Thyroid gland (tissue), 4 donors: ENCODE results near the gene RXFP2.

Experiments used
- CTCF ChIP-seq, 6 experiments: fragments of 200-600 bp in 3 of 6; fragments of 450-650 bp in 3 of 6; sonication (generic) in 3 of 6; IDR thresholded peaks; one replicate each; pipeline ENCODE4 v1.5.1; 2016 to 2019; ENCODE audit warnings: antibody characterized with exemption in 6 of 6, mild to moderate bottlenecking in 2 of 6, inconsistent platforms in 1 of 6, moderate library complexity in 1 of 6
- POLR2A ChIP-seq, 2 donors: fragments of 450-650 bp; IDR thresholded peaks; one replicate each; pipeline ENCODE4 v1.6.1; 2017; ENCODE audit warnings: antibody characterized with exemption in 2 of 2, mild to moderate bottlenecking in 2 of 2, moderate library complexity in 1 of 2

- TF ChIP-seq CTCF (IDR thresholded peaks at IDR 0.05) (no peak), POLR2A (IDR thresholded peaks at IDR 0.05) (no peak)
Observed at GRCh38 chr13:31699650-31700049, 39.7 kb upstream of the RXFP2 start.
